HG02938 (cell line): Measurements from ENCODE around the gene IFT52.
"Not testable (repeated sequence)": the region's sequence is repeated elsewhere in the genome, so short reads cannot be mapped to it uniquely, and the experiment has no call there.

Experiments used
- ATAC-seq: cut with Tn5 transposase; IDR thresholded peaks from one replicate; pipeline ENCODE4 v1.9.1; 2021; ENCODE audit warnings: mild to moderate bottlenecking, moderate library complexity; ENCODE audit not compliant: unreplicated experiment

Gene IFT52

DNA sequence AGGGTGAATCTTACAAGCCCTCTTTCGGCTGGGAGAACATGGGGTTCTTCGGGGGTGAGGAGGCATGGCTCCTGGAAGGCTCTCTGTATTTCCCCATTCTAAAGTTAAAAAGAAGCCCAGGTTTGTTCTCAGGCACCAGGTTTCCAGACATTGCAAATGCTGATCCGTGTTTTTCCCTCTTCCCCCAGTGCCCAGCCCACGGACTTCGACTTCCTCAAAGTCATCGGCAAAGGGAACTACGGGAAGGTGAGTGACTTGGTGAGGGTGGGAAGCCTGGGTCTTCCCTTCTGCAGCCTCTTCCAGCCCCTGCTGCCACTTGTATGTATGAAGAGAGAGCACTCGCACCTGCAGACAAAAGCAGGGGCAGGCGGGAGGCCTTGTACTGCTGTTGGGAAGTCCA lies 23.3 kb upstream of the IFT52 start:
- ATAC-seq: no peak

DNA sequence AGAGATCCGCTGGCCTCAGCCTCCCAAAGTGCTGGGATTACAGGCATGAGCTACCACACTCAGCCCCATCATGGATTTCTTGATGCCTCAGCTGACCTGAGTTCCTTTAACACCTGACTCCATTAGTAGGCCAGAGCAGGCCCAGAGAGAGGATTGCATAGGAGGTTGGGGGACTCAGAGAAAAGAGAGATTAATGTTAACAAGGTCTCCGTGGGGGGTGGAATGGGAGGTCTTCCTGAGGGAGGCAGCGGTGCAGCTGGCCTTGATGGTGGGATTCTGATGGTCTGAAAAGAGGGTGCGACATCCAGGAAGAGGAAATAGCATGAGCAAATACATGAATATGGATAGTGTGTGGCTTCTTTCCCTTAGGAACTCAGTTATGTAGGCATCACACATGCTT lies 22.0 kb upstream of the IFT52 start:
- no peak for ATAC-seq

DNA sequence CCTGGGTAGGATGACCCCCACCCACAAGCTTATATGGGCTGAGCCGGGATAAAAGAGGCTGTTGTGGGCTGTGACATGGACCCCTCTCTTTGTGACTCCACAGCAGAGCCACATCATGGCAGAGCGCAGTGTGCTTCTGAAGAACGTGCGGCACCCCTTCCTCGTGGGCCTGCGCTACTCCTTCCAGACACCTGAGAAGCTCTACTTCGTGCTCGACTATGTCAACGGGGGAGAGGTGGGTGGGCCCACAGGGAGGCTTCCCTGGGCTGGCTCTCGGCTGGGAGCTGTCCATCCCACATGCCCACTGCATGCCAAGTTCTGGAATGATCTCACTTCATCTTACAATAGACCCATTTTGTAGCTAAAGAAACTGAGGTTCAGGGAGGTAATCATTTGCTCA lies 21.5 kb upstream of the IFT52 start:
- ATAC-seq: no peak

DNA sequence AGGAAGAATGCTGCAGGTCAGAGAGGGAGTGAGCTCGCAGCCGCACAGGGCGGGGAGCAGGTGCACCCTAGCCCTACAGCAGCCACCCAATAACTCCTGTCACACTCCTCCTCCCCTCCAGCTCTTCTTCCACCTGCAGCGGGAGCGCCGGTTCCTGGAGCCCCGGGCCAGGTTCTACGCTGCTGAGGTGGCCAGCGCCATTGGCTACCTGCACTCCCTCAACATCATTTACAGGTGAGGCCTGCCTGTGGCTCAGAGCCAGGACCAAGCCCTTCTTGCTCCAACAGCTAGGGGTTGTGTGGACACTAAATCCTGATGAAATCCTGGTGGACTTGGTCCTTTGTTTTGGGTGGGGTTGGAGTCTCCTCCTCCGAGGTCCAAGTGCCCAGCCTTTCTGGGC lies 20.2 kb upstream of the IFT52 start:
- ATAC-seq: no peak

DNA sequence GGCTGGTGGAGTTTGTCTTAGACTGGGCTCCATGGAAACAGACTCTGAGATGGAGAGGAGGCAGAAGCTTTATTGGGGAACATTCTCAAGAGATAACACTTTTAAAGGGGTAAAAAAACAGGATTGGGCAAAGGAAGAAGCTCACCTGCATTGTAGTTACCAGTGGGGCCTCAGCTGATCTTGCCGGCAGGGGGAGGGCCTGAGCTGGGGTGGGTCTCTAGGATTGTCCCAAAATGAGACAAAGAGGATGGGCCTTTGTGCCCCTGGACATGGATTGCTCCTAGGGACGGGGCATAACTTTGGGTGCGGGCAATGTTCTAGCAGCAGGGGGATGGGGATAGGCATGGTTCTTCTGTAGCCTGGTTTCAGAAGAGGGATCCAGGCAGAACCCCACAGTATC lies 19.4 kb upstream of the IFT52 start:
- ATAC-seq: no peak

DNA sequence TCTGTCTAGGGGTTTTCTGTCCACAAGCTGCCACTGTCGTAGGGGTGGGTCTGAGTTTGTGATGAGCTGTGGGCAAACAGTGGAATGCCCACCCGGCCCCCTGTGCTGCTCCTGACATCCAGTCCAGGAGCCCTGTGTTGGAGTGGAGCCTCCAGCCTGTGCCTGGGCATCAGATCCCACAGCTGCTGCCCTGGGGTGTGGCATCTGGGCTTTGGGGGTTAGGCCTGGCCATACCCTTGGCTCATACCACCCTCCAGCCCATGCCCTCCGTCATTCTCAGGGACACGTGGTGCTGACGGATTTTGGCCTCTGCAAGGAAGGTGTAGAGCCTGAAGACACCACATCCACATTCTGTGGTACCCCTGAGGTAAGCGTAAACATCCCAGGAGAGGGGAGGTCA lies 19.0 kb upstream of the IFT52 start:
- no peak for ATAC-seq

DNA sequence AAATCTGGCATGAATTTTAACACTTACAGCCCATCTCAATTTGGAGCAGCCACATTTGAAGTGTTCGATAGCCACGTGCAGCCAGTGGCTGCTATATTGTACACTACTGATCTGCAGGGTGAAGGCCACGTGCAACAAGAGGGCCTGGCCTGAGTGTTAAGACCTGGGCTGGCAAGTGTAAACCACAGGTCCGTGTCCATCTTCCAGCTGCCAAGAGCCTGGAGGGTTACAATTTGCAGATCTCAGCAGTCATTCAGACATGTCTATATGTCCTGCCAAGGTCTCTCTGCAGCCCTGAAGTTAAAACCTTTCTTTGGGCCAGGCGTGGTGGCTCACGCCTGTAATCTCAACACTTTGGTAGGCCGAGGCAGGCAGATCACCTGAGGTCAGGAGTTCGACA lies 17.8 kb upstream of the IFT52 start:
- ATAC-seq: no peak

DNA sequence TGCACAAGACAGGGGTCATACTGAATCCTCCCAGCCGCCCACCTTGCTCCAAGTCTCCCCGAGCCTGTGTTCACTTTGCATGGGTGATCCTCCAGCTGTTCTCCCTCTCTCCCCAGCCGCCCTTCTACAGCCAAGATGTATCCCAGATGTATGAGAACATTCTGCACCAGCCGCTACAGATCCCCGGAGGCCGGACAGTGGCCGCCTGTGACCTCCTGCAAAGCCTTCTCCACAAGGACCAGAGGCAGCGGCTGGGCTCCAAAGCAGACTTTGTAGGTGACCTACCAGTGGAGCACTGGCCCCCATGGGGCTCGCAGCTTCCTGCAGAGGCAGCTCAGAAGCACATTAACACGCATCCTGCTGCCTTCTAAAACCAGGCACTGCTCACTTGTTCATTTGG lies 14.6 kb upstream of the IFT52 start:
- ATAC-seq: no peak

DNA sequence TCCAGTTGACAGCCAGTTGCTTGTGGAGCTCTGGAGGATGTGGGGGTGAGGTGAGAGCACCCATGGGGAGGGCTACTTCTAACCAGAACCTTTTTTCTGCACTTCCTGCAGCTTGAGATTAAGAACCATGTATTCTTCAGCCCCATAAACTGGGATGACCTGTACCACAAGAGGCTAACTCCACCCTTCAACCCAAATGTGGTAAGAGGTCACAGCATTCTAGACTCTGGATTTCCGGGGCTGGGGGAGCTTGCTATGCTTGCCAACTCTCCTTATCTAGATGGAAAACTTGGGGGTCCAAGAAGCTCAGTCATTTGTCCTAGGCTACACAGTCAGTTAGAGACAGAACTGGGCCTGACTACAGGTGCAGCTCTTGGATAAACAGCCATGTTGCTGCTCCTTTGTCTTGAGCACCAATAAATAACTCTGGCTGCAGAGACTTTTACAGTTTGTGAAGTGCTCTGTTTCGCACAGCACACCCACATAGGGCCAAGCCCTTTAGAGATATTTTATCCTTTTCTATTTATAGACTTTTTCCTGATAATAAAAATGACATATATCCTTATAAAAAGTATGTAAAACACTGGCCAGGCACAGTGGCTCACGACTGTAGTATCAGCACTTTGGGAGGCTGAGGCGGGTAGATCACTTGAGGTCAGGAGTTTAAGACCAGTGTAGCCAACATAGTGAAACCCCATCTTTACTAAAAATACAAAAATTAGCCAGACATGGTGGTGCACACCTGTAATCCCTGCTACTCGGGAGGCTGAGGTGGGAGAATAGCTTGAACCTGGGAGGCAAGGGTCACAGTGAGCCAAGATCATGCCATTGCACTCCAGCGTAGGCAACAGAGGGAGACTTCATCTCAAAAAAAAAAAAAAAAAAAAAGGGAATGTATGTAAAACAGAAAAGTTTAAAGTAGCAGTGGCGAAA lies 10.6 kb upstream of the IFT52 start:
- ATAC-seq: no peak

DNA sequence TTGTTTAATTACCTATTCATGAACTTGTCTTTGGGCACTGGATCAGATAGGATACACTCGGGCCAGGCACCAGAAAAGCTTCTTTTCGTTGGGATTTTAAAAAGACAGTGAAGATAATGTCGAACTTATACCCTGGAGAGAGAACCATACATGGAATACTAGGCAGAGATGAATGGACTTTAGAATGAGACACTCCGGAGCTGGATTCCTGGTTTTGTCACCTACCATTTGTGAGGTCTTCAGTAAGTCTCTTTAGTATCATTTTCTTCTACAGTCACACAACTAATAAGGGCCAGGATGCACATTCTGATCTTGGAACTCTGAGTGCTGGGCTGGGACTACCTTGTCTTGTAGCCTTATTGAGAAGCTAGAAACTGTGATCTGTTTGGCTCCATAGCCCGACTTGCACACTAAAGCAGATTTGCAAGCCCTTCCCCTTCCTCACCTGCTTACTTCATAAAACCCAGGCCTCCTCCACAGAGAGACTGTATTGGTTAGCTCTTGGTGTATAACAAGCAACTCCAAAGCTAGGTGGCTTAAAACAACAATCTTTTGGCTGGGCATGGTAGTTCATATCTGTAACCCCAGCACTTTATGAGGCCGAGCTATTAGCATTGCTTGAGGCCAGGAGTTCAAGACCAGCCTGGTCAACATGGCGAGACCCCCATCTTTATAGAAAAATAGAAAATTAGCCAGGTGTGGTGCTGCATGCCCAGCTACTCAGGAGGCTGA lies 7.4 kb upstream of the IFT52 start:
- no peak for ATAC-seq

DNA sequence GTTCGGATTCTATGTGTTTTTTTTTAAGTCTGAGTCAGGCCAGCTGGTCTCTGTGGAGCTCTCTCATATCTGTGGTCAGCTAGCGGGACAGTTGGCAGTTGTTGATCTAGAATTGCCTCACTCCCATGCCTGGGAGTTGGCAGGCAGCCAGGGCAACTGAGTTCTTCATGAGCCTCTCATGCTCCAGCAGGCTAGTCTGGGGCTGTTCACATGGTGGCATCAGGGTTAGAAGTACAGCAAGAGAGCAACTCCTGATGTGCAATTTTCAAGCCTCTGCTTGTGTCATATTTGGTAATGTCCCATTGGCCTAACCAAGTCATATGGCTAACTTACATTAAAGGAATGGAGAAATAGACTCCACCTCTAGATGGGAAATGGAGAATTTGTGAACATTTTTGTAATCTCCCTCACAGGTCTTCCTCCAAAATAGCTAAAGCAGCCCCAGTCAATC lies 6.7 kb upstream of the IFT52 start:
- no peak for ATAC-seq

DNA sequence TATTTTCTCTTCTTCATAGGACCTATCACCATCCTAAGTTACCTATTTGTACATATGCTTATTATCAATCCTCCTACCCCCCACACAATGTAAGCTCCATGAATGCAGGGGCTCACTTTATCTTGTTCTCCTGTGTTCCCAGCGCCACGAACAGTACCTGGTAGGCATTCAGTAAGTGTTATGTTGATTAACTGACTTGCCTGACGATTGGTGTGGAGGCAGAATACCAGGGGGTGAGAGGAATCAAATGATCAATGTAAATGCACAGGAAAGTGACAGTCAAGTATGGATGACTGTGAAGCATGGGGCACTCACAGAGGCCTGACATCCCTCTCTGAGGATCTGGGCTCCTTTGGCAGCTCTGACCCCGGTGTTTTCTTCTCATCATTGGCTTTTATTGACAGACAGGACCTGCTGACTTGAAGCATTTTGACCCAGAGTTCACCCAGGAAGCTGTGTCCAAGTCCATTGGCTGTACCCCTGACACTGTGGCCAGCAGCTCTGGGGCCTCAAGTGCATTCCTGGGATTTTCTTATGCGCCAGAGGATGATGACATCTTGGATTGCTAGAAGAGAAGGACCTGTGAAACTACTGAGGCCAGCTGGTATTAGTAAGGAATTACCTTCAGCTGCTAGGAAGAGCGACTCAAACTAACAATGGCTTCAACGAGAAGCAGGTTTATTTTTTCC lies 6.1 kb upstream of the IFT52 start:
- ATAC-seq: no peak

DNA sequence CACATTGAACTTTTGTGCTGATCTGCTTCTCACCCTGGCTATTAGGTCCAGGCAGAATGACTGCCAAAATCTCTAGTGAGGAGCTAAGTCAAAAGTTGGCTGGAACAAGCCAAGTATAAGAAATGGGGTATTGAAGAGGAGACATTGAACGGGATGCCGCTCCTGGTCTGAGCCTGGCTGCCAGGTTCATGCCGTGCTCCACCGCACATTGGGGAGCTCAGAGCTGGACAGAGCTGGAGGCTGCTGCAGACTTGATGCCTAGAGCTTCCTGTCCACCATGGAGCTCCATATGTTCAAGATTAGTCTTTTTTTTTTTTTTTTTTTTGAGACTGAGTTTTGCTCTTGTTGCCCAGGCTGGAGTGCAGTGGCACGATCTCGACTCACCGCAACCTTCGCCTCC lies 4.1 kb upstream of the IFT52 start:
- no peak for ATAC-seq

DNA sequence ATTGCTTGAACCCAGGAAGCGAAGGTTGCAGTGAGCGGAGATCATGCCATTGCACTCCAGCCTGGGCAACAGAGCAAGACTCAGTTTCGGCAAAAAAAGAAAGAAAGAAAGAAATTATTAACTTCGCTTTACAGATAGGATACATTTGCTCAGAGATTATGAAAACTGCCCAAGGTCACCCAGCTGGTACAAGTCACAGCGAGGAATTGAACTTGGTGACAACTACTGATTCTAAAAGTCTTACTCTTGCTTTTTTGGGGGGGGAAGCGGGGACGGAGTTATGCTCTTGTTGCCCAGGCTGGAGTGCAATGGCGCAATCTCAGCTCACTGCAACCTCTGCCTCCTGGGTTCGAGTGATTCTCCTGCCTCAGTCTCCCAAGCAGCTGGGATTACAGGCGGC lies 2.2 kb upstream of the IFT52 start:
- ATAC-seq: not testable (repeated sequence)

DNA sequence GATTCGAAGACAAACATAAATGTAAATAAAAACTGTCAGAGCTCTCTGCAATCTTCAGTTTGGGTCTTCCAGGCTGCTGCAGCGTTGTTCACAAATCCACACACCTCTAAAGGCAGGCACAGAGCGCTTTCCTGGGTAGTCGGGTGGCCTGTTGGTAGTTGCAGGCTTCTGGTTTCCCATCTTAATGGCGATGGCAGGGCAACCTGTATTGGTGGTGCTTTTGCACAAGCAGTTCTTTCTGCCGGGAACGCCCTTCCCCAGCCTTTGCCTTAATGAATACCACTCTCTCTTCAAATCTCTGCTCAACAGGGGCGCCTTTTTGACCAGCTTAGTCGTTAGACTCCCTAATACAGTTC lies 723 bp upstream of the IFT52 start:
- ATAC-seq: no peak

DNA sequence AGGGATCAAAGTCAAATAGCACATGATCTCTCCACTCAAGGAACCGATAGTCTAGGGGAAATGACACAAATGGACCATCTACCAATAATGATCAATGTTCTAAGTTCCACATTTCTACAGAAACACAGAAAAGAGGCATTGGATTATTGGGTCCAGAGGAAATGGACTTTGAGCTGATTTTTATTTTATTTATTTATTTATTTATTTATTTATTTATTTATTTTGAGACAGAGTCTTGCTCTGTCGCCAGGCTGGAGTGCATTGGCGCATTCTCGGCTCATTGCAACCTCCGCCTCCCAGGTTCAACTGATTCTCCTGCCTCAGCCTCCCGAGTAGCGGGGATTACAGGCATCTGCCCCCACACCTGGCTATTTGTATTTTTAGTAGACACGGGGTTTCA lies 11.2 kb downstream of the IFT52 start:
- ATAC-seq: not testable (repeated sequence)

DNA sequence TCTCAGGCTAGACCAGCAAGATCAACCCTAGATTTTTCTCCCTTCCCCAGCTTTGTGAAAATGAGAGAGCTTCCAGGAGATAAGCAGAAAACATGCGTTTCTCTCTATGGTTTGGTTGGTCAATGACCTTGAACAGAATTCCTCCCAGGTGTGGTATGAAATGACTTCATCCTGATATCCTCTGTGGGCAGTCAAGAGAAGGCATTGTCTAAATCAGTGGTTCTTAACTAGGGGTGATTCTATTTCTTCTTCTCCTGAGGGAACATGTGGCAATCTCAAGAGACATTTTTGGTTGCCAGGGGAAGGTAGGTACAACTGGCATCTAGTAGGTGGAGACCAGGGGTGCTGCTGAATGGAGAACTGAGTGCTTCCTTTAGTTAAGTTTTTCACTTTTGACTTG lies 12.4 kb downstream of the IFT52 start:
- no peak for ATAC-seq

DNA sequence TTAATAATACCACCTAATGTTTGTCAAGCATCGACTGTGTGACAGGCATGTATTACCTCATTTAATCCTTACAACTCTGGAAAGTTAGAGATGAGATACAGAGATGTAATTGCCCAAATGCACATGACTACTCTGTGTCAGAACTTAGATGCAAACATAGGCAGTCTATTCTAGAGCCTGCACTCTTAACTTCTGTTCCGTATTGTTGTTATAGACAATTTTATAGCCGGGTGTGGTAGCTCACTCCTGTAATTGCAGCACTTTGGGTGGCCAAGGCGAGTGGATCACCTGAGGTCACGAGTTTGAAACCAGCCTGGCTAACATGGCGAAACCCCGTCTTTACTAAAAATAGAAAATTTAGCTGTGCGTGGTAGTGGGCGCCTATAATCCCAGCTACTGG lies 15.0 kb downstream of the IFT52 start:
- no peak for ATAC-seq

DNA sequence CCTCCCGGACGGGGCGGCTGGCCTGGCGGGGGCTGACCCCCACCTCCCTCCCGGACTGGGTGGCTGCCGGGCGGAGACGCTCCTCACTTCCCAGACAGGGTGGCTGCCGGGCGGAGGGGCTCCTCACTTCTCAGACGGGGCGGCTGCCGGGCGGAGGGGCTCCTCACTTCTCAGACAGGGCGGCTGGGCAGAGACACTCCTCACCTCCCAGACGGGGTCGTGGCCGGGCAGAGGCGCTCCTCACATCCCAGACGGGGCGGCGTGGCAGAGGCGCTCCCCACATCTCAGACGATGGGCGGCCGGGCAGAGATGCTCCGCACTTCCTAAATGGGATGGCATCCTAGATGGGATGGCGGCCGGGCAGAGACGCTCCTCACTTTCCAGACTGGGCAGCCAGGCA lies 16.5 kb downstream of the IFT52 start:
- ATAC-seq: not testable (repeated sequence)

DNA sequence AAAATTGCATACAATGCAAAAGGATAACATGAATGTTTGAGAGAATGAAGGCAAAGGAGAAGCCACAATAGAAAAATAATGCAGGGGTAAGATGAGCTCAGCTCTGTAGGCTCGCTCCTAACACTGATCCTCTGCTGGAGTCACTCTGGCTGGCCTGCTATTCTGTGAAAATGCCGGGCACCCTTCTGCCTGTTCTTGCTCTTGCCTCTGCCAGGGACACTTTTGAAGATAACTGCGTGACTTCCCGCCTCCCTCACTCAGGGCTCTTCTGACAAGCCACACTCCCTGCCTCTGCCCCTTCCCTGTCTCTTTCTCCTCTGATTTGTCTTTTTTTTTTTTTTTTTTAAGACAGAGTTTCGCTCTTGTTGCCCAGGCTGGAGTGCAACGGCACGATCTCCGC lies 40.9 kb downstream of the IFT52 start:
- no peak for ATAC-seq

DNA sequence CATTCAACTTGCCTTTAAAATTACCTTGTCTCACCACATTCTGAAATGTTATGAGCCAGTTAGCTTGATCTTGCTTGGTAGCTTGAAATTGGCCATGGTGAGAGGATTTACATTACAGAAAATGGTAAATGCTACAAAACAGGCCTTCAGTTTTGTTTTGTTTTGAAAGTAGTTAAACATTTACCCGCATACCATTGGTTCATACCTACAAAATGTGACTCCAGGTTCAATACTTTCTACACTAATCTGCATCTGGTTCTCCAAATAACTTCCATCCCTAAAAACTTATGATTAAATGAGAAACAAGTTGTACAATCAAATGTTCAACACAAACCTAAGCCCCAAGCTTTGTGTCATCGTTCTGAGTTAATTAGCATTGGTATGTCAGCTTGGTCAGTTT lies 45.7 kb downstream of the IFT52 start:
- no peak for ATAC-seq

DNA sequence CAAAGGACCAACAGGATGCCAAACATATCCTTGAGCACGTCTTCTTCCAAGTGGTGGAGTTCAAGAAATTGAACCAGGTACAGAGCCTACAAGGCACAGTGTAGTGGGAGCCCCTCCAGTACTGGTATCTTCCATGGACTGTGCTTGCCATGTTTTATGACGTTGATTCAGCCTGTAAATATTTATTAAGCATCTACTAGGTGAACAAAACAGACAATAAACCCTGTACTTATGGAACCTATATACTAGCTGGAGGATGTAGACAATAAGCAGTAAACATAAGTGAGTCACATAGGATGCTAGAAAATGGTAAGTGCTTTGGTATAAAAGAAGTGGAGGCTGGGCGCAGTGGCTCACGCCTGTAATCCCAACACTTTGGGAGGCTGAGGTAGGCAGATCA lies 51.8 kb downstream of the IFT52 start:
- no peak for ATAC-seq
